ENCODE results near the gene EZH2.

GRCh38 chr7:148763622-148764021 lies 120.5 kb downstream of the EZH2 start:
- TF ChIP-seq, protein P1, sequence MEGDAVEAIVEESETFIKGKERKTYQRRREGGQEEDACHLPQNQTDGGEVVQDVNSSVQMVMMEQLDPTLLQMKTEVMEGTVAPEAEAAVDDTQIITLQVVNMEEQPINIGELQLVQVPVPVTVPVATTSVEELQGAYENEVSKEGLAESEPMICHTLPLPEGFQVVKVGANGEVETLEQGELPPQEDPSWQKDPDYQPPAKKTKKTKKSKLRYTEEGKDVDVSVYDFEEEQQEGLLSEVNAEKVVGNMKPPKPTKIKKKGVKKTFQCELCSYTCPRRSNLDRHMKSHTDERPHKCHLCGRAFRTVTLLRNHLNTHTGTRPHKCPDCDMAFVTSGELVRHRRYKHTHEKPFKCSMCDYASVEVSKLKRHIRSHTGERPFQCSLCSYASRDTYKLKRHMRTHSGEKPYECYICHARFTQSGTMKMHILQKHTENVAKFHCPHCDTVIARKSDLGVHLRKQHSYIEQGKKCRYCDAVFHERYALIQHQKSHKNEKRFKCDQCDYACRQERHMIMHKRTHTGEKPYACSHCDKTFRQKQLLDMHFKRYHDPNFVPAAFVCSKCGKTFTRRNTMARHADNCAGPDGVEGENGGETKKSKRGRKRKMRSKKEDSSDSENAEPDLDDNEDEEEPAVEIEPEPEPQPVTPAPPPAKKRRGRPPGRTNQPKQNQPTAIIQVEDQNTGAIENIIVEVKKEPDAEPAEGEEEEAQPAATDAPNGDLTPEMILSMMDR (IDR thresholded peaks at IDR 0.05) = no peak
- TF ChIP-seq RFX5 (IDR thresholded peaks at IDR 0.05; ENCODE audit: low read length) = no peak
- no peak for TF ChIP-seq EP300 (IDR thresholded peaks at IDR 0.05; ENCODE audit: borderline replicate concordance in 1 of 2, low read depth in 1 of 2, low read length in 1 of 2)
- TF ChIP-seq TCF12 (IDR thresholded peaks at IDR 0.05) = no peak
- TF ChIP-seq, protein P2, sequence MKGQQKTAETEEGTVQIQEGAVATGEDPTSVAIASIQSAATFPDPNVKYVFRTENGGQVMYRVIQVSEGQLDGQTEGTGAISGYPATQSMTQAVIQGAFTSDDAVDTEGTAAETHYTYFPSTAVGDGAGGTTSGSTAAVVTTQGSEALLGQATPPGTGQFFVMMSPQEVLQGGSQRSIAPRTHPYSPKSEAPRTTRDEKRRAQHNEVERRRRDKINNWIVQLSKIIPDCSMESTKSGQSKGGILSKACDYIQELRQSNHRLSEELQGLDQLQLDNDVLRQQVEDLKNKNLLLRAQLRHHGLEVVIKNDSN (IDR thresholded peaks at IDR 0.05; ENCODE audit: borderline replicate concordance, low read depth) = no peak
- no peak for TF ChIP-seq EZH2phosphoT487 (IDR thresholded peaks at IDR 0.05; ENCODE audit: borderline replicate concordance, low read depth)
- no peak for TF ChIP-seq CHD2 (IDR thresholded peaks at IDR 0.05; ENCODE audit: low read length, partially characterized antibody)
- TF ChIP-seq SMC3 (IDR thresholded peaks at IDR 0.05; ENCODE audit: low read depth, low read length) = no peak
- no peak for TF ChIP-seq FOXM1 (IDR thresholded peaks at IDR 0.05; ENCODE audit: low read depth)
- TF ChIP-seq REST (IDR thresholded peaks at IDR 0.05; ENCODE audit: low read depth, low read length) = no peak
- no peak for TF ChIP-seq PBX3 (IDR thresholded peaks at IDR 0.05)
- no peak for TF ChIP-seq MXI1 (IDR thresholded peaks at IDR 0.05; ENCODE audit: low read depth, low read length)
- TF ChIP-seq MAX (IDR thresholded peaks at IDR 0.05; ENCODE audit: low read depth) = no peak

Measured in SK-N-SH (cell line).